C4-2B (cell line): ENCODE data around the gene RALGPS2.

ENCODE experiments used
- H3K27ac ChIP-seq: fragments of 450-650 bp; 2 replicates; pipeline ENCODE4 v1.5.1; 2017
- CTCF ChIP-seq: fragments of 450-650 bp; conservative IDR thresholded peaks from 2 replicates; pipeline ENCODE4 v1.5.1; 2017; ENCODE audit warnings: mild to moderate bottlenecking
- ZFX ChIP-seq: fragments of 450-650 bp; IDR thresholded peaks from 2 replicates; pipeline ENCODE4 v1.6.1; 2017

The RALGPS2 gene

GRCh38 chr1:178802873-178803272 is 77.8 kb downstream of the RALGPS2 start:
- TF ChIP-seq CTCF (no peak), ZFX (no peak)
- no peak overlapping the region for H3K27ac ChIP-seq

GRCh38 chr1:178806665-178807300 is 81.7 kb downstream of the RALGPS2 start:
- TF ChIP-seq ZFX (no peak), CTCF (no peak)
- no peak overlapping the region for H3K27ac ChIP-seq

- H3K27ac ChIP-seq, result no peak overlapping the region
- TF ChIP-seq CTCF (no peak), ZFX (no peak)
These were observed 83.5 kb downstream of the RALGPS2 start for GRCh38 chr1:178808529-178808928.

DNA sequence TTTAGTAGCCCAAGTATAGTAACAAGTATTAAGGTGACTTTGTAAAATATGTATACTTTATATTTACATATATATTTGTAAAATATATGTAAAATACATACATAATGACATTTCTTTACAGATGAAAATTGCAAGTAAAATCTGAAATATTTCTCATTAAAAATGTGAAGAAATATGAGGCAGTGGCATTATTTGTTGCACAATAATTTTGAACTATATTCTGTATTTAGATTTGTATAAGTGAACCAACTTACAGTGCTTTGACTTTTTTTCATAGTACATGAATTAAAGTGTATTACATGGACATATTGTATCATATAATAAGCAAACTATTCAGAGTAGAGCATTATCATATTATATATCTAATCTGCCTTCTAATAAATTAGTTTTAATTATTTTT is 85.5 kb downstream of the RALGPS2 start:
- TF ChIP-seq ZFX (no peak), CTCF (no peak)

DNA sequence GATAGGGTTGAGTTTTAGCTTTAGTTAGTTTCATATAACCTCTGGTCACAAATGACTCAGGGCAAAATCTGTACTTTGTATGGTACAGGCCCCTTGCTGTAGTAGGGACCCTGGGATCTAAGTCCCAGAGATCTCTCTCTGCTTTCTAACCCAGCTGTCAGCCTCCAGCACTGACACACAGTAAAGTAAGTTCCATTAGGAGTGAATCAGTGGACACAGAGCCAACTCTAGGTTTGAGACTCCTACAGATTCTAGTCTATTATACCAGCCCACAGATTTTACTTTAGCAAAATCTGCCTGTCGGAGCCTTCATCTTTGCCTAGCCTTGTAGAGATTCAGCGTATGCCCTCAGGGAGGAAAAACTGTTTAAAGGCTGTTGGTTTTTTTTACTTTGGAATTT is 93.4 kb downstream of the RALGPS2 start:
- no peak overlapping the region for H3K27ac ChIP-seq
- no peak for TF ChIP-seq CTCF
- TF ChIP-seq ZFX, result no peak

More for the DNA sequence above, 85.5 kb downstream of the RALGPS2 start:
- H3K27ac ChIP-seq, result no peak overlapping the region

DNA sequence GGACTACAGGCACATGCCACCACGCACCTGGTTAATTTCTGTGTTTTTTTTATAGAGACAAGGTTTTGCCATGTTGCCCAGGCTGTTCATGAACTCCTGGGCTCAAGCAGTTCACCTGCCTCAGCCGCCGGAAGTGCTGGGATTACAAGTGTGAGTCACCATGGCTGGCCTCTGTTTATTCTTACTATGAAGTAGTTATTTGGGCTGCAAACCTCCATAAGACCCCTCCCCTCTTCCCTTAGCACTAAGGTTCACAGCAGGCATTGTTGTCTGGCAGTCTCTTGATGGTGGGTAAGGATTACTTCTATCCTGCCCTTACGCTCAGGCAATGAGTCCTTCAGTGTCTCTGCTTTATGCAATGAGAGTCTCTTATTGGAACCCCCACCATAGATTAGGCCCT is 94.1 kb downstream of the RALGPS2 start:
- TF ChIP-seq CTCF (no peak), ZFX (no peak)
- H3K27ac ChIP-seq, result no peak overlapping the region

DNA sequence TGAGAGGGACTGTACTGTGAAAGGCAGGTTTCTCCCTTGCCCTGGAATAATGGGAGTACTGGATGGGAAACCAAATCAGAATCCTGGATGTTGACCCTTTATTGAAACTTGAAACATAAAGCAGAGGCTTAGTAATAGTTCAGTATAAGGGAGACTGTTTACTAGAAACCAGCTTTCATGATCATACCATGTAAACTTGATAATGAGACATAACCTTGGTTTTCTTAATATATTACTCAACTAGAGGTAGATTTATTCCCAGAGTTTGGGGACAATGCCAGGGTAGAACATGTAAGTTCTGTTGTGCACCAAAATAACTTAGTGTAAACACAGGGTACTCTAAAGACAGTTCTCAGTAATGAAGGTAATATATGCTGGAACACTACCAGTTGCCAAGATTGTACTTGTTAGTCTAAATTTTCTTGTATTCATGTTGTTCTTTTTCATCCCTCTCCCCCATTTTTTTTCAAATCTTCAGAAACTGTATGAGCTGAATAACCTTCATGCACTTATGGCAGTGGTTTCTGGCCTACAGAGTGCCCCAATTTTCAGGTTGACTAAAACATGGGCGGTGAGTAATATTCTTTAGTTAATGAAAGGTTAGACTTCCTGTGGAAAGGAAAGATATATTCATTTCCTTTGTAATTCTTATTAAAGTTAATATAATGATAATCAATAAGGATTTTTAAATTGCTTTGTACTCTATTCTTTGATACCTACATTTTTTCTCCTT is 96.3 kb downstream of the RALGPS2 start:
- H3K27ac ChIP-seq, result no peak overlapping the region
- TF ChIP-seq CTCF, result no peak
- TF ChIP-seq ZFX, result no peak
